OCI-LY7 (cell line): ENCODE data around the gene BPIFB4. TPM values are rescaled to one million over a fixed set of nuclear protein-coding genes. Genes with fewer than 3 reads are reported as not detected.
"Not testable (repeated sequence)": the region's sequence is repeated elsewhere in the genome, so short reads cannot be mapped to it uniquely, and the experiment has no call there.

Experiments used
- BruUV-seq: library from RNA; stranded (reverse); fragments of 400-500 nt; replicated peaks from 2 replicates; lab custom pipeline; 2021; lab: Mats Ljungman, UMichigan
- CTCF ChIA-PET: fragments of 300-600 bp; sonication (Branson Sonifier 250); formaldehyde crosslinking; loops from one replicate; lab custom pipeline; 2022; ENCODE audit warnings: antibody characterized with exemption; ENCODE audit not compliant: unreplicated experiment; lab: Charles Lee
- POLR2A ChIA-PET: fragments of 300-600 bp; sonication (Branson Sonifier 250); formaldehyde crosslinking; loops from one replicate; lab custom pipeline; 2022; ENCODE audit warnings: antibody characterized with exemption; lab: Charles Lee
- DNase-seq: peaks from one replicate; pipeline ENCODE4 v3.0.0-alpha.2; 2015; ENCODE audit warnings: low spot score
- H2AFZ ChIP-seq: fragments of 200-600 bp; sonication (generic), shearing (Covaris generic); 2 replicates; pipeline ENCODE4 v1.6.1; 2014; ENCODE audit warnings: mild to moderate bottlenecking, antibody characterized with exemption, low read length, moderate library complexity
- H3K27ac ChIP-seq: fragments of 200-600 bp; sonication (generic); 2 replicates; pipeline ENCODE4 v1.5.1; 2014; ENCODE audit warnings: mixed run types, low read depth, mild to moderate bottlenecking, moderate library complexity, low read length, inconsistent platforms; ENCODE audit not compliant: poor library complexity, severe bottlenecking
- H3K36me3 ChIP-seq: fragments of 200-600 bp; sonication (generic); 2 replicates; pipeline ENCODE4 v1.6.1; 2014; ENCODE audit warnings: mild to moderate bottlenecking, antibody characterized with exemption, low read length, moderate library complexity, mixed read lengths; ENCODE audit not compliant: insufficient read depth
- H3K4me1 ChIP-seq: fragments of 200-600 bp; sonication (generic); 2 replicates; pipeline ENCODE4 v1.5.1; 2014; ENCODE audit warnings: mild to moderate bottlenecking, low read length; ENCODE audit not compliant: insufficient read depth, poor library complexity, severe bottlenecking
- H3K4me2 ChIP-seq: fragments of 200-600 bp; sonication (generic); 2 replicates; pipeline ENCODE4 v1.6.1; 2014; ENCODE audit warnings: mild to moderate bottlenecking, low read length
- H3K4me3 ChIP-seq: fragments of 200-600 bp; sonication (generic); 2 replicates; pipeline ENCODE4 v1.5.1; 2014; ENCODE audit warnings: mild to moderate bottlenecking, low read depth, low read length; ENCODE audit not compliant: poor library complexity, severe bottlenecking
- H3K79me2 ChIP-seq: fragments of 200-600 bp; sonication (generic); 2 replicates; pipeline ENCODE4 v1.6.1; 2016; ENCODE audit warnings: low read depth, mild to moderate bottlenecking, low read length, moderate library complexity, mixed read lengths; ENCODE audit not compliant: insufficient read depth
- H3K9me2 ChIP-seq: fragments of 200-600 bp; sonication (generic); 2 replicates; pipeline ENCODE4 v1.6.1; 2016; ENCODE audit warnings: mild to moderate bottlenecking, low read length, mixed read lengths; ENCODE audit not compliant: insufficient read depth
- H3K9me3 ChIP-seq: fragments of 200-600 bp; sonication (generic); 2 replicates; pipeline ENCODE4 v1.6.1; 2014; ENCODE audit warnings: mild to moderate bottlenecking, mixed run types, low read length, mixed read lengths
- H4K20me1 ChIP-seq: fragments of 200-600 bp; sonication (generic); 2 replicates; pipeline ENCODE4 v1.6.1; 2014; ENCODE audit warnings: mild to moderate bottlenecking, antibody characterized with exemption, low read length, moderate library complexity, mixed read lengths; ENCODE audit not compliant: insufficient read depth
- EZH2phosphoT487 ChIP-seq: fragments of 200-600 bp; sonication (generic); IDR thresholded peaks from 2 replicates; pipeline ENCODE4 v1.6.1; 2018; ENCODE audit warnings: low read depth, borderline replicate concordance, mild to moderate bottlenecking, mixed run types, antibody characterized with exemption, low read length, moderate library complexity, mixed read lengths
- intact Hi-C: fragments of 100-400 bp; cut with micrococcal nuclease; formaldehyde crosslinking; loops from one replicate; pipeline ENCODE4 v1.10.0; 2022; ENCODE audit not compliant: unreplicated experiment
- total RNA-seq, 2 experiments: library from RNA; depleted of rRNA in 1 of 2; stranded (reverse); fragments of >200 nt in 1 of 2; shearing (Covaris generic) in 1 of 2; gene quantifications; 2 replicates each; pipeline ENCODE4 v1.2.3, GENCODE V29; 2014 to 2022
- TF ChIP-seq, protein P1 (sequence below): fragments of 200-600 bp; sonication (generic); conservative IDR thresholded peaks from 2 replicates; pipeline ENCODE4 v1.5.1; 2014; ENCODE audit warnings: mild to moderate bottlenecking, antibody characterized with exemption, low read length, moderate library complexity, mixed read lengths

Gene BPIFB4
- total RNA-seq, 2 experiments from 2014 or later: not detected

DNA sequence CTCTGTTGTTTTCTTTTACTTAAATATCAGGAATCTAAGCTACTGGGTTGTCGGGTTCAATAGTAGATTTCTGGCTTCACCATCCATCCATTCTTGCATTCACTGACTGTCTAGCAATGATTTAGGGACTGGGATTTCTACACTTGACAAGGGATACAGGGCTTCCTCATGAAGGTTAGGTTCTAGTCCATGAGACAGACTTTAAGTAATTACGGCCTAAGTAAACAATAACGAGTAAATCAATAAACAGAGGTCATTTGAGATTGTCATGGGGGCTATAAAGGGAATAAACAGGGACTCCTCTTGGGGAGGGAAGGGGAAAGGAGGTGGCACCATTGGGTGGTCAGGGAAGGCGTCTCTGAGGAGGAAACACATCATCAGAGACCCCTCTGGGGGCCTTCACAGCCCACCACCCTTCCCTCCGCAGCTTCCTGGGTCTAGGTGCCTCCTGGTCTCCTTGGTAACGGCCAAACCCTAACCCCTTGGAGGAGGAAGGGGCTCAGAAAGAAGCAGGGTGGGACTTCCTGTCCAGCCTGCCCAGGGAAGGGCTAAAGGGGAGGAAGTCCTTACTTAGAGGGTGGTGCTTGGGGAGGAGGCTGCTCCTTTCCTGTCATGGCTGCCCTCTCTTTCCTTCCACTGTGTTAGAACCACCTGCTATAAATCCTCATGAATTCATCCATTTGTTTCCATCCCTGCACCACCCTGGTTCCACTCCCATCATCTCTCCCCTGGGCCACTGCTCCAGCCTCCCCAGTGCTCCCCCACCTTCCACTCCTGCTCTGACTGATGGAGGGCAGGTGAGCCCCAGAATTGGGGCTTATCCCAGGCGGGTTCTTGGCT lies 33.3 kb downstream of the BPIFB4 start:
- H3K9me3 ChIP-seq: no peaks in the 10 kb centered on the region
- H3K9me2 ChIP-seq: no peaks in the 10 kb centered on the region
- no peak overlapping the region for H3K4me2 ChIP-seq
- H3K4me3 ChIP-seq: no peak overlapping the region
- BruUV-seq: no TSS peak
- no peak overlapping the region for H3K27ac ChIP-seq
- ChIA-PET POLR2A (no interaction called here), CTCF (no interaction called here)
- no peak for TF ChIP-seq EZH2phosphoT487
- TF ChIP-seq, protein P1, sequence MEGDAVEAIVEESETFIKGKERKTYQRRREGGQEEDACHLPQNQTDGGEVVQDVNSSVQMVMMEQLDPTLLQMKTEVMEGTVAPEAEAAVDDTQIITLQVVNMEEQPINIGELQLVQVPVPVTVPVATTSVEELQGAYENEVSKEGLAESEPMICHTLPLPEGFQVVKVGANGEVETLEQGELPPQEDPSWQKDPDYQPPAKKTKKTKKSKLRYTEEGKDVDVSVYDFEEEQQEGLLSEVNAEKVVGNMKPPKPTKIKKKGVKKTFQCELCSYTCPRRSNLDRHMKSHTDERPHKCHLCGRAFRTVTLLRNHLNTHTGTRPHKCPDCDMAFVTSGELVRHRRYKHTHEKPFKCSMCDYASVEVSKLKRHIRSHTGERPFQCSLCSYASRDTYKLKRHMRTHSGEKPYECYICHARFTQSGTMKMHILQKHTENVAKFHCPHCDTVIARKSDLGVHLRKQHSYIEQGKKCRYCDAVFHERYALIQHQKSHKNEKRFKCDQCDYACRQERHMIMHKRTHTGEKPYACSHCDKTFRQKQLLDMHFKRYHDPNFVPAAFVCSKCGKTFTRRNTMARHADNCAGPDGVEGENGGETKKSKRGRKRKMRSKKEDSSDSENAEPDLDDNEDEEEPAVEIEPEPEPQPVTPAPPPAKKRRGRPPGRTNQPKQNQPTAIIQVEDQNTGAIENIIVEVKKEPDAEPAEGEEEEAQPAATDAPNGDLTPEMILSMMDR: no peak
- intact Hi-C loops: no loop called here
- H3K4me1 ChIP-seq: no peaks in the 10 kb centered on the region
- no peaks in the 10 kb centered on the region for H3K36me3 ChIP-seq
- no peak for DNase-seq
- H2AFZ ChIP-seq: no peak overlapping the region
- no peaks in the 10 kb centered on the region for H3K79me2 ChIP-seq
- no peaks in the 10 kb centered on the region for H4K20me1 ChIP-seq

DNA sequence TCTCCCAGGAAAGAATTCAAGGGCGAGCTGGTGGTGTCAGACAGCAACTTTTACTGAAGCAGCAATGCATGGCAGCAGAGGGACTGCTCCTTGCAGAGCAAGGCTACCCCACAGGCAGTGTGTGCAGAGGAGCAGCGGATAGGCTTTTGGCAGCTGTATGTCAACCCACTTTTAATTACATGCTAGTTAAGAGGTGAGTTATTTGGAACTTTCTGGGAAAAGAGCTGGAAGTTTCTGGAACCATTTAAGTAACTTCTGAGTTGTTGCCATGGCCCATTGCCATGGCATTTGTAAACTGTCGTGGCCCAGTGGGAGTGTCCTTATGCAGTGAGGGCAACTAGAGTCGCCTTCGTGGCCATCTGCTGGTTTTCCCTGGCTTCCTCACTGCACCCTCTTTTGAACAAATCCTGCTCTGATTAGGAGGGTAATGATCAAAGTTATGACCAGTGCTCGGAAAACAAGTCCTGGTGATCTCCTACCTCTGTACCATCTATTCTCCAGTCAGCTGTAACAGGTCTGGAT lies 34.0 kb downstream of the BPIFB4 start:
- no peak overlapping the region for H2AFZ ChIP-seq
- TF ChIP-seq, protein P1: no peak
- no peak for TF ChIP-seq EZH2phosphoT487
- ChIA-PET CTCF (no interaction called here), POLR2A (interaction anchor here (0.5 kb wide), 1 partner anchor 10 kb away, joined by 3 read pairs; no protein-coding TSS in a partner anchor)
- intact Hi-C loops: no loop called here
- H3K4me2 ChIP-seq: no peak overlapping the region
- DNase-seq: no peak
- H3K9me2 ChIP-seq: no peaks in the 10 kb centered on the region
- H3K9me3 ChIP-seq: no peaks in the 10 kb centered on the region
- no peaks in the 10 kb centered on the region for H3K4me1 ChIP-seq
- no peak overlapping the region for H3K27ac ChIP-seq
- no peaks in the 10 kb centered on the region for H4K20me1 ChIP-seq
- no peak overlapping the region for H3K4me3 ChIP-seq
- H3K36me3 ChIP-seq: no peaks in the 10 kb centered on the region
- BruUV-seq: no TSS peak
- H3K79me2 ChIP-seq: no peaks in the 10 kb centered on the region

GRCh38 chr20:33115501-33115900 lies 36.1 kb downstream of the BPIFB4 start:
- H2AFZ ChIP-seq, H4K20me1 ChIP-seq, H3K9me3 ChIP-seq, BruUV-seq, H3K36me3 ChIP-seq, intact Hi-C loops, DNase-seq, H3K4me2 ChIP-seq, CTCF ChIA-PET, H3K9me2 ChIP-seq, H3K27ac ChIP-seq, POLR2A ChIA-PET, H3K4me3 ChIP-seq, H3K79me2 ChIP-seq, H3K4me1 ChIP-seq: not testable (repeated sequence)
